SK-N-SH (cell line): ENCODE measurements around the gene CTNS.

Source experiments
- CHD2 ChIP-seq: fragments of 150-350 bp; IDR thresholded peaks from 2 replicates; pipeline ENCODE4 v1.6.1; 2018; ENCODE audit warnings: low read length; ENCODE audit not compliant: partially characterized antibody
- CTCF ChIP-seq: fragments of 200-600 bp; sonication (generic); IDR thresholded peaks from 2 replicates; pipeline ENCODE4 v1.6.1; 2017; ENCODE audit warnings: antibody characterized with exemption, mild to moderate bottlenecking, moderate library complexity
- EP300 ChIP-seq, 2 experiments: IDR thresholded peaks; 2 replicates each; pipeline versions ENCODE4 v1.4.0 to v1.6.1; 2012; ENCODE audit warnings: borderline replicate concordance in 1 of 2, low read depth in 1 of 2, low read length in 1 of 2
- EZH2phosphoT487 ChIP-seq: fragments of 200-600 bp; sonication (generic); IDR thresholded peaks from 2 replicates; pipeline ENCODE4 v1.6.1; 2017; ENCODE audit warnings: low read depth, mixed run types, mild to moderate bottlenecking, antibody characterized with exemption, moderate library complexity, borderline replicate concordance
- MXI1 ChIP-seq: IDR thresholded peaks from 2 replicates; pipeline ENCODE4 v1.6.1; 2012; ENCODE audit warnings: mild to moderate bottlenecking, low read depth, low read length, improper control_type of control experiment
- POLR2AphosphoS5 ChIP-seq: IDR thresholded peaks from 2 replicates; pipeline ENCODE4 v1.6.1; 2012; ENCODE audit warnings: low read depth, low read length
- RXRA ChIP-seq: IDR thresholded peaks from 2 replicates; pipeline ENCODE4 v1.4.0; 2012; ENCODE audit warnings: low read depth, mild to moderate bottlenecking, borderline replicate concordance
- SIN3A ChIP-seq: IDR thresholded peaks from 2 replicates; pipeline ENCODE4 v1.6.1; 2012; ENCODE audit warnings: low read depth, mild to moderate bottlenecking, low read length, moderate library complexity, borderline replicate concordance

- TF ChIP-seq CTCF (no peak), MXI1 (no peak), EP300 (IDR thresholded peaks at IDR 0.05; ENCODE audit: borderline replicate concordance in 1 of 2, low read depth in 1 of 2, low read length in 1 of 2) (no peak), SIN3A (no peak), EZH2phosphoT487 (no peak), POLR2AphosphoS5 (no peak), RXRA (no peak), CHD2 (no peak)
Measured at GRCh38 chr17:3669548-3669947, 33.0 kb downstream of the CTNS start.
